AG10803 (cell line): Measurements from ENCODE around the gene NAALADL2.

ENCODE experiments used
- DNase-seq: peaks from one replicate; pipeline ENCODE4 v3.0.0; 2010; ENCODE audit warnings: low read depth
- H3K4me3 ChIP-seq: 2 replicates; pipeline ENCODE4 v1.5.1; 2011; ENCODE audit warnings: mild to moderate bottlenecking, low read length, control low read depth
- TF ChIP-seq, protein P1 (sequence below): conservative IDR thresholded peaks from 2 replicates; pipeline ENCODE4 v1.5.1; 2011; ENCODE audit warnings: mild to moderate bottlenecking, low read length, control low read depth, inconsistent platforms

Gene NAALADL2

DNA sequence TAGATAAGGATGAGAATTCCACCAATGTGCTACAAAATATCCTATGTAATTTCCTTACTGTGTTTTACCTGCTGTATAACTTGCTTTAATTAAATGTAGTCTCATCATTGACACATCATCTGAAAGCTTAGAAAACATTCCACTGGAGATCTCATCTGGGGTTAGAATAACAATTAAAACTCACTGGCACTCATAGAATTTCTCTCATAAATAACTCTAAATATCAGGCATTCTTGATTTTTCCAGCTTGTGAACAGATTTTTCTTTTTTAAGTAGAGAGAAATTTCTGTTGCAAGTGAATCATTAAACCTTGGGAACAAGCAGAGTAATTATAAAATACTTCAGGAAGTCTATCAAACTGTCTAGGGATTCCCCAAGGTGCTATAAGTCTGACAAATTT, 843.8 kb downstream of the NAALADL2 start:
- TF ChIP-seq, protein P1, sequence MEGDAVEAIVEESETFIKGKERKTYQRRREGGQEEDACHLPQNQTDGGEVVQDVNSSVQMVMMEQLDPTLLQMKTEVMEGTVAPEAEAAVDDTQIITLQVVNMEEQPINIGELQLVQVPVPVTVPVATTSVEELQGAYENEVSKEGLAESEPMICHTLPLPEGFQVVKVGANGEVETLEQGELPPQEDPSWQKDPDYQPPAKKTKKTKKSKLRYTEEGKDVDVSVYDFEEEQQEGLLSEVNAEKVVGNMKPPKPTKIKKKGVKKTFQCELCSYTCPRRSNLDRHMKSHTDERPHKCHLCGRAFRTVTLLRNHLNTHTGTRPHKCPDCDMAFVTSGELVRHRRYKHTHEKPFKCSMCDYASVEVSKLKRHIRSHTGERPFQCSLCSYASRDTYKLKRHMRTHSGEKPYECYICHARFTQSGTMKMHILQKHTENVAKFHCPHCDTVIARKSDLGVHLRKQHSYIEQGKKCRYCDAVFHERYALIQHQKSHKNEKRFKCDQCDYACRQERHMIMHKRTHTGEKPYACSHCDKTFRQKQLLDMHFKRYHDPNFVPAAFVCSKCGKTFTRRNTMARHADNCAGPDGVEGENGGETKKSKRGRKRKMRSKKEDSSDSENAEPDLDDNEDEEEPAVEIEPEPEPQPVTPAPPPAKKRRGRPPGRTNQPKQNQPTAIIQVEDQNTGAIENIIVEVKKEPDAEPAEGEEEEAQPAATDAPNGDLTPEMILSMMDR = no peak
- no peak for DNase-seq
- no peak overlapping the region for H3K4me3 ChIP-seq

DNA sequence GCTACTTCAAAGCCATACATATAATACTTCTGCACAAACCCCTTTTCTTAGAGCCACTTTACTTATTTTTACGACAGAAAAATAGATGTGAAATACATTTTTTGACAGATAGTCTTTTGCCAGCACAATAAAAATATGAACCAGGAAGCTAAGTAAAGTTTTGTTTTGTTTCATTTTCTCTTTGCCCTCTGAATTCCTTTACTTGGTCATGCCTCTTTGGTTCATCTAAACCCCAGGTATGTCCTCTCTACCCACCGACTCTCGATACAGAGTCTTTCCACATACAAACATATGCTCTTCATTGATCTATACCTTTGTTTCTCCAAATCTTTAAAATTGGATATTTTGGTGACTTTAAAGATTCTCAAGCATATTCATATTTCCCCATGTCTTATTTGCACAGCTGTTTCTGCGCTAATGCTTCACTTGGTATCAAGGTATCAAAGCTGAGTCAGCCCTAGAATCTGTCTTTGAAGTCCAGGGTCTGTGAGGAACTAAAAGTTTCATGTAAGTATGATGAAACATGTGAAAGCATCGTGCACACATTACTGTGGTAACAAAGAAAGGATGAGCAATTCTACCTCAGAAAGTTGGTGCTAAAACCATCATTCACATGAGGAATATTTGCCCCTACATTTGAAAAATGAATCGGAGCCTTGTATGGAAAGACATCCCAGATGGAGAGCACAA, 845.4 kb downstream of the NAALADL2 start:
- TF ChIP-seq, protein P1 = no peak
- no peak overlapping the region for H3K4me3 ChIP-seq
- DNase-seq = no peak

DNA sequence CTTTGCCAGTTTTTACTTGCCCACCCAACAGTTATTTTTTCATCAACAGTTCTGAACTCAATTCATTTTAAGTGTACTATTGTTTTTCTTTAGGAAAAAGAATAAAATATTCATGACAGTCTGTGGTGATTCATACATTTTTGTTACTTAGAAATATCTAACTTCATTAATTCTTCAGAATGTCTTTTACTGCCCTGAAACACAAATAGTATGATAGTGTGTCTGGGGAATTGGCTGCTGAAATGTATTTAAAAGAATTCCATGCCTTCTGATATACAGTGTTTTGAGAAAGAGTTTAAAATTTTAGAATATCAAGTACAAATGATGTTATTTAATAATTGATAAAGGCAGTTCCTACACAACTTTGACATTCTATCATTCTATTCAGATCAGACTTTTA, 854.1 kb downstream of the NAALADL2 start:
- TF ChIP-seq, protein P1 = no peak
- DNase-seq = no peak

DNA sequence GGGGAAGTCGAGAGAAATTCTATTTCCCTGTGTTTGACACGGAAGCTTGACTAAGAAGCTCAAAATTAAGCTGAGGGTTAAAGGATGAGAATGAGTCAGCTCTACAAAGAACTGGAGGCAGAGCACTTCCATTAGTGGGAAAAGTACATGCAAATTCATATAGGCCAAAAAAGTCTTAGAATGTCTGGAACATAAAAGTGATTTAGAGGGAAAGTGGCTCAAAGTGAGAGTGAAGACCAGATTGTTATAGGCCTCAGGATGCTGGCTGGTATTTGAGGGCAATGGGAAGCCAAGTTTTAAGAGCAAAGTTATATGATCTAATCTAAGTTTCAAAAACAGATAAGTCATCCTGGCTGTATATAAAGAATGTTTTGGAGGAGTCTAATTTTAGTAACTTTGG, 857.3 kb downstream of the NAALADL2 start:
- DNase-seq = peak; percentile 13
- no peak overlapping the region for H3K4me3 ChIP-seq
- TF ChIP-seq, protein P1 = no peak

More for the DNA sequence above, 854.1 kb downstream of the NAALADL2 start:
- H3K4me3 ChIP-seq = no peak overlapping the region

DNA sequence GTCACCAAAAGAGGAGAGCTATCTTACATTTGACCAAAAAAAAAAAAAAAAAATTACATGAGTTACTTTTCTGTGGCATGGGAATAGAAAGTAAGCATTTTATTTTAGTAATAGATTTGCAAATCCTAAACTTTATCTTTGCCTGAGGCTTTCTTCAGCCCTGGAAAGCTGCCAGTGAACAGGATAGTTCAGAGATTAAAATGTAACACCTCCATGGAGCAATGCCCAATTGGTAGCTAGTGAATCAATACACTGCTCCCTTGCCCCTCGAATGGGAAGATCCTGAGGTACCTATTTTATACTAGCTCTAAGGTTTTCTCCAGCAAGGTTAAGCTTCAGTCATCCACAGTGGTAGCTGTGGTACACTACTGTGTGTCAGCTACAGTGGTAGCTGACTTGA, 867.1 kb downstream of the NAALADL2 start:
- no peak overlapping the region for H3K4me3 ChIP-seq
- TF ChIP-seq, protein P1 = no peak
- DNase-seq = no peak

DNA sequence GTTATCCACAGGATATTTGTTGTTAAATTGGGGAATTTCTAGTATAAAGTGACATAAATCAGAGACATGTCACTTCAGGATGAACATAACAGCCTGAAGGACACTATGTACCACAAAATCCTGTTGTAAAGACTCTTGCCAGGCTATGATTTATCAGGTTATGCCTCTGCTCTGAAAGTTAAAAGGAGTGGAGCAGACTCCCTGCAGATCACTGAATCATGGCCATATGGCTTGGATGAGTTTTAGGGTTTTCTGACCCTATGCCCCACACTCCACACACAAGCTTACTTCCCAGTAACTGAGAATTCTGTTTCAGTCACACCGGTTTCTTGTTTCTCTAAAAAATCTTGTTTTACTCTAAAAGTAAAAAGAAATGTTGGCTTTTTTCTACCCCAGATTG, 869.4 kb downstream of the NAALADL2 start:
- no peak overlapping the region for H3K4me3 ChIP-seq
- TF ChIP-seq, protein P1 = no peak
- DNase-seq = no peak

DNA sequence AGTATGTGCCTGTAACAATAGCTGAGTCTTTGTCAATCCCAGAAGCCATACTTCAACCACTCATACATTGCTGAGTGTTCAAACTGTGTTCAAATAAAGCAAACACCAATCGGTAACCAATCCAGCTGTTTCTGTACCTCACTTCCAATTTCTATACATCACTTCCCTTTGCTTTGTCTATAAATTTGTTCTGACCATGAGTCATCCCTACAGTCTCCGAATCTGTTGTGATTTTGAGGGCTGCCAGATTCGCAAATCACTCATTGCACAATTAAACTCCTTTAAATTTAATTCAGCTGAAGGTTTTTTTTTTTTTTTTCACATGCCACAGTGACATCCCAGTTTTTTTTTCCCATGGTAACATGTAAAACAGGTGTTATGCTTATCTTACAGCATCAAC, 870.3 kb downstream of the NAALADL2 start:
- no peak overlapping the region for H3K4me3 ChIP-seq
- TF ChIP-seq, protein P1 = no peak
- no peak for DNase-seq
